ENCODE results near the gene GIT2.

DNA sequence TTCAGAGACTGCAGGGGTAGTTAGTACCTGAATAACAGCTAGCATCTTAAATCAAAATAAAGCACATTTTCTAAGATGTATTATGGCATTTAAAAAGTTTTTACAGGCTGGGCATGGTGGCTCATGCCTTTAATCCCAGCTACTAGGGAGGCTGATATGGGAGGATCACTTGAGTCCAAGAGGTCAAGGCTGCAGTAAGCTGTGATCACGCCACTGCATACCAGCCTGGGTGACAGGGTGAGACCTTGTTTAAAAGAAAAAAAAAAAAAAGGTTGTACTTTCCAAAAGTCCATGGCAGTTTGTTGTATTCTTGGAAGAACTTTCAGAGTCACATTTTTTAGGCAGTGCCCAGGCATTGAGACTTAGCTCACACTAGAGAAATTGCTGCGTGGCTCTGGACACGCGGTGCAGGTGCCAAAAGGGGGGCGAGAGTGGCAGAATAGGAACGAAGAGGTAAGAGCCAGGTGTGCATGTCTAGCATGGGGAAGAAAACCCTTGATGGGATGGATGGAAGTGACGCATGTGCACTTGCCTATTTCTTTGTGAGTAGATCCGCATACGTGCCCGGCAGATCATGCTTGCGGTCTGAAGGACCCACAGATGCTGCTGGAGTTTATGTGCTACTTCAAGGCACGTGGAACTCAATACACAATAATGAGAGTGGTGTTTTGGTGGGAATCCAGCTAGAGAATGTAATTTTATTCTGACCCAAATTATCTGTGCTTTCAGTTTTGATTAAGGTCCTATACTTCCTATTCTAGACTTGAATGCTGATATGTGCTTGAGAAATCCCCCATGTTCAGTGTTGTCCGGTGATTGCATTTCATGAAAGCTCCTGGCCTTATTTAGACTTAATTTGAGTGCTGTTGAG, 14.9 kb upstream of the GIT2 start:
- TF ChIP-seq POLR2A (IDR thresholded peaks at IDR 0.05; ENCODE audit: low read depth) = no peak
- TF ChIP-seq, protein P1, sequence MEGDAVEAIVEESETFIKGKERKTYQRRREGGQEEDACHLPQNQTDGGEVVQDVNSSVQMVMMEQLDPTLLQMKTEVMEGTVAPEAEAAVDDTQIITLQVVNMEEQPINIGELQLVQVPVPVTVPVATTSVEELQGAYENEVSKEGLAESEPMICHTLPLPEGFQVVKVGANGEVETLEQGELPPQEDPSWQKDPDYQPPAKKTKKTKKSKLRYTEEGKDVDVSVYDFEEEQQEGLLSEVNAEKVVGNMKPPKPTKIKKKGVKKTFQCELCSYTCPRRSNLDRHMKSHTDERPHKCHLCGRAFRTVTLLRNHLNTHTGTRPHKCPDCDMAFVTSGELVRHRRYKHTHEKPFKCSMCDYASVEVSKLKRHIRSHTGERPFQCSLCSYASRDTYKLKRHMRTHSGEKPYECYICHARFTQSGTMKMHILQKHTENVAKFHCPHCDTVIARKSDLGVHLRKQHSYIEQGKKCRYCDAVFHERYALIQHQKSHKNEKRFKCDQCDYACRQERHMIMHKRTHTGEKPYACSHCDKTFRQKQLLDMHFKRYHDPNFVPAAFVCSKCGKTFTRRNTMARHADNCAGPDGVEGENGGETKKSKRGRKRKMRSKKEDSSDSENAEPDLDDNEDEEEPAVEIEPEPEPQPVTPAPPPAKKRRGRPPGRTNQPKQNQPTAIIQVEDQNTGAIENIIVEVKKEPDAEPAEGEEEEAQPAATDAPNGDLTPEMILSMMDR (IDR thresholded peaks at IDR 0.05) = no peak

All from esophagus muscularis mucosa (tissue), 3 donors.